Measurements from ENCODE around the gene AOX1. TPM values are rescaled to one million over a fixed set of nuclear protein-coding genes. Genes with fewer than 3 reads are reported as not detected.
"Not testable (repeated sequence)": the region's sequence is repeated elsewhere in the genome, so short reads cannot be mapped to it uniquely, and the experiment has no call there.

The AOX1 gene
- 24.3 TPM for total RNA-seq
- long read RNA-seq, full-length matches to known transcripts, result 9 of 15 reads
- long read RNA-seq, partial matches to known transcripts, result 5 of 15 reads
- long read RNA-seq, other reads (novel, unspliced or antisense), result 1 of 15 reads

DNA sequence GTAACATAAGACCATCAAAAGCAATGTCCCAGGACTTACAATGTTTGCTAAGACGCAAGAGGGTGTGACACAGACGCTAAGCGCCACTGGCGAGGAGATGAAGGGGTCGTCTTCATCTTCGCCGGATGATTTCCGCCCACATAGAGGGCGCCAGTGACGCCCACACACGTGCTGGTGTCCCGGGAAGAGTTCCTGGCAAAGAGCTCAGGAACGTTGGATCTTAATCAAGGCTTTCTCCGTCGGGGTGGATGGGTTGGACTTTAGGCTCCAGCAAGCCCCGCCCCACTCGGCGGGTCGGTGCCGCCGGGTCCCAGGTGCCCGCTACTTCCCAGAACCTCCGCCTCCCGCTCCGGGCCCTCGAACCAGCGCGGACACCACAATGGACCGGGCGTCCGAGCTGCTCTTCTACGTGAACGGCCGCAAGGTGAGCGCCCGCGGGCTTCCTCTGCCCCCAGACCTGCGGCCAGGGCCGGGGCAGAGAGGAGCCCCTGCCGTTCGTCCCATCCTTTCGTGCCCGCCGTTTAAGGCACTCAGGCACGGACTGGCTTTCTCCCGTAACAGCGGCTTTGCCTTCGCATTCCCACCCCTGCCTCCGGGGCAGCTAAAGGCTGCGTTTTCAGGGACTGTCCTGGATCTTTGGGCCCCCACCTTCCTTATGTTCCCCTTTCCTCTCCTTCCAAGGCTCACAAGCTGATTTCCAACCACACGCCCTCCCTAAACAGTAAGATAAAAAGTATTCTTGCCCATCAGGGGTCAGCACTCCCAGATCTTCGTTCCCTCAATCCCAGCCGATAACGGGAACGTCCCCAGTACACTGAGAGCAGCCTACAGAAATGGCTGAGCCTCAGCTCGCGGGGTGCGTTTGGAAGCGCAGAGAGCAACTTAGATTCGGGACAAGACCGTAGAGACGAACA is at the start of gene AOX1:
AOX1 (plus strand) TSS at position 285 of the 914 bp plus-strand sequence; CDS start at position 380, 95 bp downstream.
- peak within 1 kb of the TSS; percentile 61 for H3K4me3 ChIP-seq
- TF ChIP-seq, protein P1, sequence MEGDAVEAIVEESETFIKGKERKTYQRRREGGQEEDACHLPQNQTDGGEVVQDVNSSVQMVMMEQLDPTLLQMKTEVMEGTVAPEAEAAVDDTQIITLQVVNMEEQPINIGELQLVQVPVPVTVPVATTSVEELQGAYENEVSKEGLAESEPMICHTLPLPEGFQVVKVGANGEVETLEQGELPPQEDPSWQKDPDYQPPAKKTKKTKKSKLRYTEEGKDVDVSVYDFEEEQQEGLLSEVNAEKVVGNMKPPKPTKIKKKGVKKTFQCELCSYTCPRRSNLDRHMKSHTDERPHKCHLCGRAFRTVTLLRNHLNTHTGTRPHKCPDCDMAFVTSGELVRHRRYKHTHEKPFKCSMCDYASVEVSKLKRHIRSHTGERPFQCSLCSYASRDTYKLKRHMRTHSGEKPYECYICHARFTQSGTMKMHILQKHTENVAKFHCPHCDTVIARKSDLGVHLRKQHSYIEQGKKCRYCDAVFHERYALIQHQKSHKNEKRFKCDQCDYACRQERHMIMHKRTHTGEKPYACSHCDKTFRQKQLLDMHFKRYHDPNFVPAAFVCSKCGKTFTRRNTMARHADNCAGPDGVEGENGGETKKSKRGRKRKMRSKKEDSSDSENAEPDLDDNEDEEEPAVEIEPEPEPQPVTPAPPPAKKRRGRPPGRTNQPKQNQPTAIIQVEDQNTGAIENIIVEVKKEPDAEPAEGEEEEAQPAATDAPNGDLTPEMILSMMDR (IDR thresholded peaks at IDR 0.05), result no peak
- ATAC-seq, result peak; percentile 86
- no peaks in the 10 kb centered on the region for H3K9me3 ChIP-seq
- peaks cover 7% of the 10 kb centered on the region for H3K27me3 ChIP-seq
- peak; percentile 75 for DNase-seq
- peak within 1 kb of the TSS; percentile 65 for H3K27ac ChIP-seq
- no peaks in the 10 kb centered on the region for H3K36me3 ChIP-seq
- peaks cover 3% of the 10 kb centered on the region for H3K4me1 ChIP-seq
- intact Hi-C loops (cut with DNase I), result no loop called here

DNA sequence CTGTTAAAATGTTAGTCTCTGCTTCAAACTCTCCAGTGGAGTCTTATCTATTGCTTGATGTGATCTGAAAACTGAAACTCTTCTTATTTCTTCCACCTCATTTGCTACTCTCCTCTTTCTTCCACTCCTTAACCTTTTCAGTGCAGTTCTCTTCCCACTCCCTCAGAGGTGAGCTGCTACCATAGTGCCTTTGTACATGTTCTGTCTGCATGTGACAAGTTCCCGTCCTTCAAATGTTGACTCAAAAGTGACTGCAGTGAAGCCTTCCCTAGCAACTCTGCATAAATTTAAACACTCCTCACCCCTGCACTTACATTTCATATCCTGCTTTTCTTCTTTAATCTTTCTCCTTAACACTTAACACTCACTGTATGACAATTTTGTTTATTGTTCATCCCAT is 47.7 kb upstream of the AOX1 start:
- intact Hi-C loops (cut with DNase I), result no loop called here

DNA sequence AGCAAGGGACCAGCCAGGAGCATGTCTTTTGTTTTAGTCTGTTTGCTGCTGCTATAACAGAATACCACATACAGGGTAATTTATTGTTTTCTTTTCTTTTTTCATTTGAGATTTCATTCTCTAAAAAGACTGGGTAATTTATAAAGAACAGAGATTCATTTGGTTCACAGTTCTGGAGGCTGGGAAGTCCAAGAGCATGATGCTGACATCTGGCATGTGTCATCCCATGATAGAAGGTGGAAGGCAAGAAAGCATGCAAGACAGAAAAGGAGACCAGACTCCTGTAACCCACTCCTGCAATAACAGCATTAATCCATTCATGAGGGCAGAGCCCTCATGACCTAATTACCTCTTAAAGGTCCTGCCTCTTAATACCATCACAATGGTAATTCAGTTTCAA is 45.0 kb upstream of the AOX1 start:
- TF ChIP-seq, protein P1 (IDR thresholded peaks at IDR 0.05), result no peak
- no peak overlapping the region for H3K27ac ChIP-seq
- H3K4me1 ChIP-seq, result no peaks in the 10 kb centered on the region
- H3K27me3 ChIP-seq, result no peaks in the 10 kb centered on the region
- intact Hi-C loops (cut with DNase I), result no loop called here
- ATAC-seq, result no peak
- H3K36me3 ChIP-seq, result no peaks in the 10 kb centered on the region
- H3K4me3 ChIP-seq, result no peak overlapping the region
- no peaks in the 10 kb centered on the region for H3K9me3 ChIP-seq
- DNase-seq, result no peak

More for the DNA sequence above, 47.7 kb upstream of the AOX1 start:
- Histone ChIP-seq H3K4me1 (no peaks in the 10 kb centered on the region), H3K9me3 (no peaks in the 10 kb centered on the region), H3K27ac (no peak overlapping the region), H3K36me3 (no peaks in the 10 kb centered on the region), H3K4me3 (no peak overlapping the region), H3K27me3 (no peaks in the 10 kb centered on the region)
- DNase-seq (no peak), ATAC-seq (no peak)
- TF ChIP-seq, protein P1 (IDR thresholded peaks at IDR 0.05), result no peak

DNA sequence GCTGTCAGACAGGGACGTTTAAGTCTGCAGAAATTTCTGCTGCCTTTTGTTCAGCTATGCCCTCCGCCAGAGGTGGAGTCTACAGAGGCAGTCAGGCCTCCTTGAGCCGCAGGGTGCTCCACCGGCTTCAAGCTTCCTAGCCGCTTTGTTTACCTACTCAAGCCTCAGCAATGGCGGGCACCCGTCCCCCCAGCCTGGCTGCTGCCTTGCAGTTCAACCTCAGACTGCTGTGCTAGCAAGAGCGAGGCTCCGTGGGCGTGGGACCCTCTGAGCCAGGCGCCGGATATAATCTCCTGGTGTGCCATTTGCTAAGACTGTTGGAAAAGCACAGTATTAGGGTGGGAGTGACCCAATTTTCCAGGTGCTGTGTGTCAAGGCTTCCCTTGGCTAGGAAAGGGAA is 19.2 kb upstream of the AOX1 start:
- intact Hi-C loops (cut with DNase I); ATAC-seq; H3K36me3 ChIP-seq; H3K27ac ChIP-seq; H3K27me3 ChIP-seq; DNase-seq; H3K4me1 ChIP-seq; H3K9me3 ChIP-seq; H3K4me3 ChIP-seq: not testable (repeated sequence)

DNA sequence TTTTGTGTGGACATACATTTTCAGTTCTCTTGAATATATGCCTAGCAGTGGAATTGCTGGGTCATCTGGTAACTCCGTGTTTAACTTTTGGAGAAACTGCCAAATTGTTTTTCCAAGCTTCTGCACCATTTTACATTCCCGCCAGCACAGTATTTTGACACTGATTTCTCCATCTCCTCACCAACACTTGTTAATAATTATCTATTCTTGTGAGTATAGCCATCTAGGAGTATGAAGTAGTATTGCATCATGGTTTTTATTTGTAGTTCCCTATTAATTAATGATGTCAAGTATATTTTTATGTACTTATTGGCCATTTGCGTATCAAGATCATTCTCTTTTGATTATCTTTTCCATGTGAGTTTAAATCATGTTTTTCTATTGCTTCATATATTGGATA is 17.9 kb upstream of the AOX1 start:
- DNase-seq, result no peak
- Histone ChIP-seq H3K4me1 (no peaks in the 10 kb centered on the region), H3K9me3 (no peaks in the 10 kb centered on the region), H3K27ac (no peak overlapping the region), H3K36me3 (no peaks in the 10 kb centered on the region), H3K4me3 (no peak overlapping the region), H3K27me3 (no peaks in the 10 kb centered on the region)
- no peak for ATAC-seq
- TF ChIP-seq, protein P1 (IDR thresholded peaks at IDR 0.05), result no peak
- intact Hi-C loops (cut with DNase I), result no loop called here

DNA sequence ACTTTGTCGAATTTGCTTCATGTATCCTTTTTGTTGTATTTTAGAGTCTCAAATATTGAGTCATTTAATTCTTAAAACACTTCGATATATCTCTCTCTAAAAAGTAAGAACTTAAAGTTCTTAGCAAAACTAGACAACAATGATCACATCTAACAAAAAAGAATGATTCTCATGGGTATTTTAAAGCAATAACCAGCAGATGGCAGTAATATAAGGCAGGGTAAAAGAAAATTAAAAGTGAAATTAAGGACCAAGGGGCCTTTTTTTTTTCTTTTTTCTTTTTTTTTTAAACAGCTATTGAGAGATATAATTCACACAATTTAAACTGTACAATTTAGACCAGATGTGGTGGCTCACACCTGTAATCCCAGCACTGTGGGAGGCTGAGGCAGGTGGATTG is 9.9 kb upstream of the AOX1 start:
- no peaks in the 10 kb centered on the region for H3K27me3 ChIP-seq
- H3K4me3 ChIP-seq, result no peak overlapping the region
- ATAC-seq (no peak), DNase-seq (no peak)
- intact Hi-C loops (cut with DNase I), result no loop called here
- TF ChIP-seq, protein P1 (IDR thresholded peaks at IDR 0.05), result peak; percentile 45
- no peaks in the 10 kb centered on the region for H3K9me3 ChIP-seq
- no peaks in the 10 kb centered on the region for H3K4me1 ChIP-seq
- H3K27ac ChIP-seq, result no peak overlapping the region
- H3K36me3 ChIP-seq, result no peaks in the 10 kb centered on the region
